ENCODE measurements around the gene GUCD1.

The GUCD1 gene

GRCh38 chr22:24529898-24530297 lies 25.0 kb downstream of the GUCD1 start:
- DNase-seq (ENCODE audit: low read depth): no peak

DNA sequence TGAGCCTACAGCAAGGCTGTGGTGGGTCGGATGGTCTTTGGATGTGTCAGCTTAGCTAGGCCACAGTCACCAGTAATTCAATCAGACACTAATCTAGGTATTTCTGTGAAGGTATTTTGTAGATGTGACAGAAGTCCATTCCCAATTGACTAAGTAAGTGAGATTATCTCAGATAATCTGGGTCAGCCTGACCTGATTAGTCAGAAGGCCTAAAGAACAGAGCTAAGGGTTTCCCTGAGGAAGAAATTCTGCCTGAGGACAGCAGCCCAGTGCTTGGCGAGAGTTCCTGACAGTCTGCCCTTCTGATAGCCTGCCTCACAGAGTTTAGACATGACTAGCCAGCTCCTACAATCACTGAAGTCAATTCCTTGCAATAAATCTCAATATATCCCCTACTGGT lies 28.7 kb downstream of the GUCD1 start:
- no peak for DNase-seq (ENCODE audit: low read depth)

- peak; percentile 66 for DNase-seq (ENCODE audit: low read depth)
Observed at GRCh38 chr22:24525416-24526037, 29.4 kb downstream of the GUCD1 start.

DNA sequence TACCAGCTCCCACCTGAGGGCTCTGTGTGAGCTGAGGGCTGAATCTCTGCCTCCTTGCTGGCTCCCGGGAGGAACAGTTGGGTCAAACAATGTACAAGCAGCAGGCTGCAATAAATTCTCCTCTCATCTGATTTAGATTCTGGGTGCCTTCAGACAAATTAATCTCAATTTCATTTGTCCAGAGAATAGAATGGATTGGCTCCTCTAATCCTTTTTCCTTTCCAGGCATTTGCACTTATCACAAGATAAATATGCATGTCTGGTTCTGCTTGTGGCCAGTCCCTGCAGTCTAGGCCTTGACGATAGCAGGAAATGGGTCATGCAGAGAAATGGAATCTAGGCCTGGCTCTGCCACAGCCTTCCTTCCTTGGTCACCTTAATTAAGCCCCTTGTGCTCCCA lies 31.1 kb downstream of the GUCD1 start:
- no peak for DNase-seq (ENCODE audit: low read depth)

DNA sequence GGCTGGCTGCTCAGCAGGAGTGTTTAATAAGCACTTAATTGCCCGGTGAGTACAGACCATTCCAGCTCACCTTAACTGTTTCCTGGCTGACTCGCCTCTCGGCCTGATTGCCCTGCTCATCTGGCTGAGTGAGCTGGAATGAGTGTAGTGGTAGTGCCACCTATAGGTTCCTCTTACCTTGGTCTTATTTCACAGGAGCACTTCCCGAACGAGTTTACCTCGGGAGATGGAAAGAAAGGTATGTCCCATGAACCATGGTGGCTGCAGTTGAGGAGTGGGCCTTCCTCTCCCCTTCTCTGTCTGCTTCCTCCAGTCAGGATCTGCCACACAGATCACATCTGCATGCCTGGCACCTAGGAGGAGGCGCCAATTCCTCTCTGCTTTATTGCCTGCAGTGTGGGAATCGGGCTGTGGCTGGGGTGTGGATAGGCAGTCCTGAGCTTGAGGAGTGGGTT lies 33.1 kb downstream of the GUCD1 start:
- peak; percentile 9 for DNase-seq (ENCODE audit: low read depth)

GRCh38 chr22:24519496-24519895 lies 35.4 kb downstream of the GUCD1 start:
- no peak for DNase-seq (ENCODE audit: low read depth)

GRCh38 chr22:24518771-24519485 lies 36.0 kb downstream of the GUCD1 start:
- DNase-seq (ENCODE audit: low read depth): no peak

DNA sequence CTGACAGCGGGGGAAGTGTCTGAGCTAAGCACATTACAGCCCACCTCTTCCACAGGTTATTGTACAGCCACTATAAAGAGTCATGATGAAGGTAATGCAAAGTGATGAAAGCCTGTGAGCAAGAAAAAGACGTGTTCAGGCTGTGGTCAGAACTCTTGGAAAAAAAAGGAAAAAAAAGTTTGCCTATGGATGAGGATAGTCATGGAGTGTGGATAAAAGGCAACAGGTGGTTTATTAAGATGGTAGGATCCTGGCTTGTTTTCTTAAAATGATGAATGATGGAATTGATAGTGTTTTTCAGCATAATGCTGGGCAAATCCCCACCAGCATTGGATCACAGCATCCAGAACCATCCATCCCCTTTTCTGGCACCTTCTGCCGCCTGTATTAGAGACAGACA lies 36.7 kb downstream of the GUCD1 start:
- no peak for DNase-seq (ENCODE audit: low read depth)

DNA sequence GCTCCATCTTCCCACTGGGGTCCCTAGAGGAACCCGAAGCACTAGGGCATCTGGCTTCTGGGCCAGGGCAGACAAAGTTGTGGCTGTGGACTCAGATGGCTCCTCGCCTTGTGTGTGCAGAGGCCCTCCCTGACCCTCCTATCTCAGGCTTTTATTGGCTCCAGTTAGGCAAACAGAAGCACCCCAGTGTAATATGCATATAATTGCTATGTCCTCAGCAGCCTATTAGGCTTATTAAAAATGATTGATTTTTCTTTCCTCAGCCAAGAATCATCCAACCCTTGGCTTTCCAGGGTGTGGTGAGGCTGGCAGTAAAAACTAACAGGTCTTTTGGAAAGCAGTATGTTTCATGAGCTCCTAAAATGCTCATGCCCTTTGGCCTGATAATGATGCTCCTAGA lies 37.5 kb downstream of the GUCD1 start:
- DNase-seq (ENCODE audit: low read depth): no peak

DNA sequence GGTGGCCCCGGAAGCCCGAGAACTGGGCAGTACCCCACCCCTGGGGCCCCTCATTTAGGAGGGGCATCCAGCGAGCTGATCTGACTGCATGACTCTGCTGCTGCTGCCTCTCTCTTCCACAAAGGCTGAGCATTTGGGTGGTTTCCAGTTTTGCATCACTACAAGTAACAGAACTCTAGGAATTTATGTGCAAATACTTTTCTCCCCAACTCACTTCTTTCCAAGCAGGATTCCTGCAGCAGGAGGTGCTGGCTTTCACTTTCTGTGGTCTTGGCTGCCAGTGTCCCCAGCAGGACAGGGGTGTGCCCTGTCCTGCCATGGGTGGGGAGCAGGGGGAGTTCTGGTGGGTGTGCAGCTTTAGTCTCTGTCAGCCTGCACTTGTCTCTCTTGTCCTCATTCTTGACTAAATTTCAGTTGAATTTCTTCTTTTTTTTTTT lies 38.6 kb downstream of the GUCD1 start:
- no peak for DNase-seq (ENCODE audit: low read depth)

DNA sequence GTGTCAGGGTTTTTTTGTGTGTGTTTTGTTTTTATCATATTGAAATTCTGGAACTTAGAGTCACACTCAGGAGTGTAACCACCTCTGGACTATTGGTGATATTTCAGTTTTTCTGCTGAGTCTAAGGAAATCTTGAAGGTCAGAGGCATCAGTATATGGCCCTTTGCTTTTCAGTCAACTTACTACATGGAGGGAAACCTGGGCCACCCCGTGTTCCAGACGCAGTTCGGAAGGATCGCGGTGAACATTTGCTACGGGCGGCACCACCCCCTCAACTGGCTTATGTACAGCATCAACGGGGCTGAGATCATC lies 40.0 kb downstream of the GUCD1 start:
- DNase-seq (ENCODE audit: low read depth): no peak

DNA sequence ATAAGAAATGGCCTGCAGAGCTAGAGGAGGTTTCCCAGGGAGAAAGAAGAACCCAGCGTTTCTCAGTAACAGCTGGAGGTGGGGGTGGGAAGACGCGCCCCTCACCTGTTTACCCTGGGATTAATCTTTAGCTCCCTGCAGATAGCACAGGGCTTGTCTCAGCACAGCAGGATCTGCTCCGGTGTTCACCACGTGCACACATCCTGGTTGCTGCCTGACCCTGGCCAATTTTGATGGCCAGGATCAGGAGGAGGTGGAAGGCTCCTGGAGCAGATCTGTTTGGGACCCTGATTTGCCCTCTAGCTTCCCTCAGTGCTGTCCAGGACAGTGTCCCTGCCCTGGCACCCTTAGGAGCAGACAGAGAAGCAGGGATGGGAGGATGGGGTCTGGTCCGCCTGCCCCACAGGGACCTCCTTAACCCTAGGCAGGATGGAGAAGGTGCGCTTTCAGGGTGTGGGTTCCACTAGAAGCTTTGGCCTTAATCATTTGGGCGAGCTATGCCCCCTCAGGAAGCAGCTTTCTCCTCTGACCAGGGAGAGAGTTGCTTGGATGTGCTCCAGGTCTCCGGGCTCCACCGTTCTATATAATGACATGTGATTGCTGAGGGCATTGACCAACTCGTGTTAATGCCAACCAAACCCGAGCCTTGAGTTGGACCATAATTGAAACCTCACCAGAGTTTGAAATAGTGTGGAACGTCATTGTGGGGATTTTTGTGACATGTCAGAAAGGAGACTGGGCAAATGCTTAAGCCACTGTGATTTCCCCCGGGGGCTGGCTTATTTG lies 40.5 kb downstream of the GUCD1 start:
- DNase-seq (ENCODE audit: low read depth): no peak

GRCh38 chr22:24513378-24514240 lies 41.3 kb downstream of the GUCD1 start:
- DNase-seq (ENCODE audit: low read depth): no peak

DNA sequence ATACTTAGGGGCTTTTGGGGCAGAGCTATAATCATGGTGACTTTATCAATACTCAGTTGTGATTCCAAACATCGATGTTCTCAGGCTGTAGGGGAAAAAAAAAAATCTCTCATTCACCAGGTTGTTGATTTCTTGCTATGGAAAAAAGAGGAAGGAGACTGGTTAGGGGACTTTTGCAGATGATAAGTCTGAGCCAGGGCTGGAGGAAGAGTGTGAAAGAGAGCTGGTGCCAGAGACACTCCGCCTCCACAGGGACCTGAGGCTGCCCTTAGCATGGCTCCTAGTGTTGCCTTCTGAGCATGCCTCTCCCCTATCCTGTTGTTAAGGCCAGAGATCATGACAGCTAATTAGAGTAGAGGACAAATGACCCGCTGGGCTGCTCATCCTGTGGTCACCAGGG lies 42.9 kb downstream of the GUCD1 start:
- no peak for DNase-seq (ENCODE audit: low read depth)

GRCh38 chr22:24510637-24511625 lies 44.0 kb downstream of the GUCD1 start:
- DNase-seq (ENCODE audit: low read depth): no peak

DNA sequence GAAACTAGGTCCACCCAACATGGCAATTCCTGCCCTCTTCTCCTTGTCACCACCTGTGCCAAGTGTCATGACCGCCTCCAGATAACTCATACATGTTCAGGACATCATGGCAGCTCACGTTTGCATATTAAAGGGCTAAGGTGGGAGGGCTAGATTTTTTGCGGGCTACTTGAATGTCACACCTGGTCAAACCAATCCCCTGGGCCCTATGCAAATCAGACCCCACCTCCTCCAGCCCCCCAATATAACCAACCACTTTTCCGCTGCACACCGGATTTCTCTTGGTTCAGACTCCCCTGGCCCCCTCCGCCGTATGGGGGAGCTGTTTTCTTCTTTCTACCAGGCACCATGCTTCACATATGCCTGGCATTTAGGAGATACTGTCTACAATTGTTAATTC lies 47.2 kb downstream of the GUCD1 start:
- DNase-seq (ENCODE audit: low read depth): no peak

DNA sequence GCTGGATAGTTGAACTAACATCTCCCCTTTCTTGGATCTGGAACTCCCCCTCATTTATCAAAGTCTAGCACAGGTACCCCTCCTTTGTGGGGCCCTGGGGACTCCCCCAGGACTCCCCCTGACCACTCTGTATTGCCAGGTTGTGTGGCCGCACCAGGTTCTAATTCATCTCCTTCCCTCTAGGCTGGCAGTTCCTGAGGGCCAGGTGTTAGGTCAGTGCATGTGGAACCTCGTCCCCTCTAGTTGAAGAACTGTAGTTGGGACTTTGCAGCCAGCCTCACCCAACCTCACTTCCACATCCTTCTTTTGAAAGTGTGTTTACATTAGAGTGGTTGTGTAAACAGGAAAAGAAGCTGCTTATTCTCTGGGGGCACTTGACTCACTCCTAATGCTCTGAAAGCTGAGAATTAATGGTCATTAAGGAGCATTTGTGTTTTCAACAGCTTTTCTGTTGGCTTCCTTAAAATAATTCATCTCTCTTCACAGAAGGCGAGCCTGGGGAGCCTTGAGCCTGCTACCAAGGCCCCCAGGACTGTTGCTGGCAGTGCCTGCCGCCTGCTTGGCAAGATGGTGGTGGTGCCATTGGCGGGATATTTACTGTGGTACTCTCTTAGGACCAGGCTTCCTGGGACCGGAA lies 48.0 kb downstream of the GUCD1 start:
- DNase-seq (ENCODE audit: low read depth): no peak

- no peak for DNase-seq (ENCODE audit: low read depth)
Observed at GRCh38 chr22:24504956-24505736, 49.8 kb downstream of the GUCD1 start.

DNA sequence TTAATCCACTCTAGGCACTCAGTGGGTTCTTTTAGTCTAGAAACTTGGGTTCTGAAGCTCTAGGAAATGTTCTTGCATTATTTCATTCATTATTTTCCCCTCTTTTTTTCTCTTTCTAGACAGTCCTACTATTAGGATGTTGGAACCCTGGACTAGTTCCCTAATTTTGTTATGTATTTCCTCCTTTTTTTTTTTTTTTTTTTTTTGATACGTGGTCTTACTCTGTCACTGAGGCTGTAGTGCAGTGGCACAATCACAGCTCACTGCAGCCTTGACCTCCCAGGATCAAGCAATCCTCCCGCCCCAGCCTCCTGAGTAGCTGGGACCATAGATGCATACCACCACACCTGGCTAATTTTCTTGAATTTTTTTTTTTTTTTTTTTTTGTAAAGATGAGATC lies 50.4 kb downstream of the GUCD1 start:
- DNase-seq (ENCODE audit: low read depth): no peak

DNA sequence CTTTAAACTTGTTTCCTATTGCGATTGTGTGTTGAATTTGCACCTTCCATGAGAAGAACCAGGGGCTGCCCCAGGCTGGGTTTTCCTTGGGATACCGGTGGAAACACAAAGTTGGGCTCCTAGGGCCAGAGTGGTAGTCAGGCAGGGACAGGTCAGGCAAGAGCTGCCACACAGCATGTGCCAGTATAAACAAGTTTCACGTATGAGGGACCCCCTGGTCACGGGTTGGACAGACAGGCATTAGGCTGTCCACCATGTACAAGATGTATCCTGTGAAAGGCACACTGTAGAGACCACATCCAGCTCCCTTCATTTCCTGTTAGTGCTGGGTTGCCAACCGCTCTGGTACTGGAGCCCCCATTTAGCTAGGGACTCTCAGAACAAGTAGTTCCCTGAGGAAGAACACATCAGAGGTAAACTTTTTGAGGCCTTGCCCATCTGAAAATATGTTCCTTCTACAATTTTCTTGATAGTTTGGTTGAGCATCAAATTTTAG lies 51.0 kb downstream of the GUCD1 start:
- DNase-seq (ENCODE audit: low read depth): no peak

Measured in stimulated activated CD4-positive, alpha-beta T cell treated with anti-CD3 and anti-CD28 coated beads, Interleukin-2, amount 100 ng/mL, for 4 hours (primary cell).